Smooth muscle cell of bladder (primary cell): ENCODE results near the gene PDK1. TPM values are rescaled to one million over a fixed set of nuclear protein-coding genes. Genes with fewer than 3 reads are reported as not detected.

Experiments used
- total RNA-seq: library from RNA; depleted of rRNA; stranded (reverse); fragments of >200 nt; gene quantifications from 2 replicates; pipeline ENCODE4 v1.2.3, GENCODE V29; 2014

The PDK1 gene
- total RNA-seq = 19.3 and 29.3 TPM in 2 replicates

DNA sequence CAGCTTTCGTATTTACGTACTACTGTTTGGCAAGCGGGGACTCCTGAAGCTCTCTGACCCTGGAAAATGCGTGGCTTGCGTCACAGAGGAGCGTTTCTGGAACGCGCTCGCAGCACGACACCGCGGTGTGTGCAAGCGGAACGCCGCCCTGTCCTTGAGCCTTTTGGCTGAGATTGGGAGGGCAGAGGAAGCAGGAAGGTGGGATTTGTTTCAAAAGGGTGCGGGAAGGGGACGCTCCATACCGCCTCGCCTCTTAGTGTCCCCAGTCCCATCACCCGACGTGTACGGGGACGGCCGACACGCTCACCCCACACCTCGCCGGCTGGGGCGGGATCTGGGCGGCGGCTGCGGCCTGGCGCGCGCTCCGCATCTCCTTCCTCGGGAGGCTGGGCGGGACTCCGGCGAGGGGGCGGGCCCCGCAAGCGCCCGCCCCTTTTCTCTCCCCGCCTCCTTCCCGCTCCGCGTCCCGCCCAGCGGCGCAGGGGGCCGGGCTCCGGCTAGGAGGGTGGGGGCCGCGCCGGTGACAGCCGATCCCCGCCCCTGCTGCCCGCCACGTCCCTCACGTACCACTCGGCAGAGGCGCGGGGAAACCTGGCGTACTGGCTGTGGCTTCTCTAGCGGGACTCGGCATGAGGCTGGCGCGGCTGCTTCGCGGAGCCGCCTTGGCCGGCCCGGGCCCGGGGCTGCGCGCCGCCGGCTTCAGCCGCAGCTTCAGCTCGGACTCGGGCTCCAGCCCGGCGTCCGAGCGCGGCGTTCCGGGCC, at the start of gene PDK1:
Gene PDK1, plus strand, starts transcription at position 569 of the 762 bp plus-strand sequence. Its CDS starts 61 bp downstream, at position 630.

Other genes starting within 250 kb of the PDK1 start
- 5.3 and 5.7 TPM in 2 replicates for gene ITGA6, start 128.5 kb upstream of the PDK1 start, total RNA-seq
- gene RAPGEF4, start 179.8 kb downstream of the PDK1 start, total RNA-seq = 0.43 and 1.9 TPM in 2 replicates